K562 (cell line): ENCODE results near the gene SECISBP2. TPM values are rescaled to one million over a fixed set of nuclear protein-coding genes. Genes with fewer than 3 reads are reported as not detected.
A peak's percentile ranks its signal among the peaks of the same experiment; 100 is the strongest.

Experiments
- DLX4 ChIP-seq: fragments of 250-450 bp; sonication (Bioruptor Pico); IDR thresholded peaks from 2 replicates; pipeline ENCODE4 v1.6.1; 2021; ENCODE audit warnings: mild to moderate bottlenecking
- E2F3 ChIP-seq: fragments of 250-450 bp; sonication (Bioruptor Pico); IDR thresholded peaks from 2 replicates; pipeline ENCODE4 v1.4.0; 2020; ENCODE audit warnings: mild to moderate bottlenecking
- HDAC6 ChIP-seq: IDR thresholded peaks from 2 replicates; pipeline ENCODE4 v1.6.1; 2012; ENCODE audit warnings: low read depth, mild to moderate bottlenecking, control low read depth, inconsistent platforms, low read length, moderate library complexity
- KDM2B ChIP-seq: fragments of 250-450 bp; sonication (Bioruptor Pico); IDR thresholded peaks from 2 replicates; pipeline ENCODE4 v1.8.0; 2021; ENCODE audit warnings: mild to moderate bottlenecking, moderate library complexity
- KDM4B ChIP-seq, 2 experiments: fragments of 450-650 bp in 1 of 2; sonication (generic) in 1 of 2; IDR thresholded peaks; 2 replicates each; pipeline ENCODE4 v1.6.1; 2016 to 2017; ENCODE audit warnings: borderline replicate concordance in 2 of 2, antibody characterized with exemption in 1 of 2, low read depth in 1 of 2, mild to moderate bottlenecking in 1 of 2
- MLLT1 ChIP-seq, 2 experiments: fragments of 450-650 bp; IDR thresholded peaks; 2 replicates each; pipeline ENCODE4 v1.6.1; 2016
- NEUROD1 ChIP-seq: fragments of 150-350 bp; IDR thresholded peaks from 2 replicates; pipeline ENCODE4 v1.6.1; 2014; ENCODE audit warnings: borderline replicate concordance, low read length, low read depth; ENCODE audit not compliant: partially characterized antibody
- NFATC3 ChIP-seq: fragments of 450-650 bp; IDR thresholded peaks from 2 replicates; pipeline ENCODE4 v1.6.1; 2017; ENCODE audit warnings: mild to moderate bottlenecking
- NRF1 ChIP-seq, 2 experiments: fragments of 450-650 bp; IDR thresholded peaks in 1 of 2; conservative IDR thresholded peaks in 1 of 2; 2 replicates each; pipeline ENCODE4 v1.6.1; 2014; ENCODE audit warnings: mild to moderate bottlenecking in 2 of 2
- PHTF2 ChIP-seq: fragments of 250-450 bp; sonication (Bioruptor Pico); IDR thresholded peaks from 2 replicates; pipeline ENCODE4 v1.5.0; 2021; ENCODE audit warnings: mild to moderate bottlenecking
- RB1 ChIP-seq: fragments of 450-650 bp; IDR thresholded peaks from 2 replicates; pipeline ENCODE4 v1.6.1; 2017; ENCODE audit warnings: low read depth, mild to moderate bottlenecking
- STAG1 ChIP-seq: sonication (generic); formaldehyde crosslinking; IDR thresholded peaks from 2 replicates; pipeline ENCODE4 v1.5.0; 2020; ENCODE audit warnings: missing genetic modification reagents, borderline replicate concordance
- TFAM ChIP-seq: fragments of 250-450 bp; sonication (Bioruptor Pico); conservative IDR thresholded peaks from 2 replicates; pipeline ENCODE4 v1.5.0; 2021; ENCODE audit warnings: mild to moderate bottlenecking, moderate library complexity
- TFAP4 ChIP-seq: sonication (generic); formaldehyde crosslinking; IDR thresholded peaks from 2 replicates; pipeline ENCODE4 v1.8.0; 2022; ENCODE audit warnings: missing genetic modification reagents, mild to moderate bottlenecking, moderate library complexity, borderline replicate concordance
- U2AF2 ChIP-seq: fragments of 200-400 bp; formaldehyde crosslinking; optimal IDR thresholded peaks from 2 replicates; pipeline ENCODE3; 2017; ENCODE audit warnings: low read depth, mild to moderate bottlenecking, low read length
- XRCC3 ChIP-seq: fragments of 450-650 bp; IDR thresholded peaks from 2 replicates; pipeline ENCODE4 v1.6.1; 2017; ENCODE audit warnings: mild to moderate bottlenecking, moderate library complexity
- ZBTB33 ChIP-seq: sonication (generic); formaldehyde crosslinking; IDR thresholded peaks from 2 replicates; pipeline ENCODE4 v1.8.1; 2023; ENCODE audit warnings: mild to moderate bottlenecking, missing genetic modification reagents
- ZNF174 ChIP-seq: fragments of 250-450 bp; sonication (Bioruptor Pico); IDR thresholded peaks from 2 replicates; pipeline ENCODE4 v1.4.0; 2020; ENCODE audit warnings: mild to moderate bottlenecking
- ZNF197 ChIP-seq: fragments of 200-800 bp; sonication (Bioruptor generic); IDR thresholded peaks from 2 replicates; pipeline ENCODE4 v1.6.1; 2016; ENCODE audit warnings: low read depth, missing genetic modification characterization, missing compliant biosample characterization
- ZNF280A ChIP-seq: fragments of 450-650 bp; IDR thresholded peaks from 2 replicates; pipeline ENCODE4 v1.6.1; 2018; ENCODE audit warnings: mild to moderate bottlenecking, low read depth; ENCODE audit not compliant: partially characterized antibody
- ZNF354B ChIP-seq: fragments of 250-450 bp; sonication (Bioruptor Pico); IDR thresholded peaks from 2 replicates; pipeline ENCODE4 v1.4.0; 2020
- ZNF41 ChIP-seq: fragments of 250-450 bp; sonication (Bioruptor Pico); conservative IDR thresholded peaks from 2 replicates; pipeline ENCODE4 v1.4.0; 2020; ENCODE audit warnings: mild to moderate bottlenecking
- polyA plus RNA-seq, 8 experiments: library from polyadenylated mRNA; depleted of rRNA in 4 of 8; stranded (reverse) in 5 of 8; unstranded in 3 of 8; fragments of >200 nt; fragmentation: Nextera tagmentation in 2 of 8; fragmentation: Illumina TruSeq in 1 of 8; extraction: Ambion mirVana in 2 of 8; extraction: Trizol in 1 of 8; gene quantifications; 2 replicates each; pipeline versions ENCODE4 v1.2.1 to v1.2.3, GENCODE V29; 2011 to 2014; ENCODE audit warnings: inconsistent platforms in 1 of 8, missing spikeins in 1 of 8
- total RNA-seq, 7 experiments: library from RNA; depleted of rRNA in 6 of 7; stranded (reverse); fragments of >200 nt in 6 of 7; fragmentation: Illumina TruSeq in 2 of 7; extraction: Trizol in 2 of 7; gene quantifications; 2 replicates each; pipeline versions ENCODE4 v1.2.1 to v1.2.3, GENCODE V29; 2011 to 2021; ENCODE audit warnings: low replicate concordance in 1 of 7

The SECISBP2 gene
- total and polyA plus RNA-seq, 9 of the 15 experiments (the other 6 are each of a cell fraction or from before 2014, with no cell fraction given) = 3.2 to 41.6 (median 26.1) TPM

- TF ChIP-seq ZNF197 (CRISPR knock-in tag) (no peak), KDM4B (IDR thresholded peaks at IDR 0.05; ENCODE audit: borderline replicate concordance in 2 of 2, low read depth in 1 of 2) (peak in 1 of 2 experiments; percentile 86; a peak in 2 of 4 replicates), ZNF41 (CRISPR knock-in tag) (no peak), HDAC6 (no peak), DLX4 (CRISPR knock-in tag) (no peak), NRF1 (conservative IDR thresholded peaks at IDR 0.05 in 1 of 2, IDR thresholded peaks at IDR 0.05 in 1 of 2) (peak; percentile 89 to 91), PHTF2 (CRISPR knock-in tag) (no peak), ZBTB33 (CRISPR knock-in tag) (0 out of 2 replicates have a peak, but pooled peaks have one; percentile 36), ZNF354B (CRISPR knock-in tag) (no peak), ZNF280A (no peak), RB1 (peak; percentile 82), ZNF174 (CRISPR knock-in tag) (no peak), XRCC3 (no peak), STAG1 (no peak), TFAP4 (CRISPR knock-in tag) (no peak; the same call in 1 of the 2 replicates), NFATC3 (no peak), E2F3 (0 out of 2 replicates have a peak, but pooled peaks have one; percentile 55), KDM2B (no peak), NEUROD1 (peak; percentile 56), U2AF2 (no peak), TFAM (no peak), MLLT1 (IDR thresholded peaks at IDR 0.05) (no peak)
Measured at GRCh38 chr9:89318123-89319014, at the start of gene SECISBP2 (continued).
